HG02938 (cell line): ENCODE results near the gene TSPAN5.
"Not testable (repeated sequence)": the region's sequence is repeated elsewhere in the genome, so short reads cannot be mapped to it uniquely, and the experiment has no call there.

ENCODE experiments used
- ATAC-seq: cut with Tn5 transposase; IDR thresholded peaks from one replicate; pipeline ENCODE4 v1.9.1; 2021; ENCODE audit warnings: mild to moderate bottlenecking, moderate library complexity; ENCODE audit not compliant: unreplicated experiment

The TSPAN5 gene

DNA sequence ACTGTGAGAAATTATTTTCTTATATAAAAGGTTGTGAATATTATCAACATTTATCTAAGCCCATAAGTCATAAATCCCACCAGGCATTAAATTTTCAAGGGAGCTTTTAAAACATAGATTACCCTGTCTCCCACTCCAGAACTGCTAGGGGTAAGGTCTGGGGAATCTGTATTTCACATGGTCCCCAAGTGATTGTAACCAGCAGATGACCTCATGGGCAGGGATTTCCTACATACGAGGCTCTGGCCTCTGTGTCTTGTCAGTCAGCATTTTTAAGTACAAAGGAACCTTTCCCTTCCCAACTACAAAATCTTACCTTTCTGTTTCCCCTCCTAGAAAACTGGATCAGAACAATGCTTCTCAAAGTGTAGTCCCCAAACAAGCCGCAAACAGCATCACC is 188.6 kb downstream of the TSPAN5 start:
- ATAC-seq: no peak

- ATAC-seq: no peak
Measured at GRCh38 chr4:98468709-98469108, 189.7 kb downstream of the TSPAN5 start.

GRCh38 chr4:98467627-98468072 is 190.8 kb downstream of the TSPAN5 start:
- ATAC-seq: peak; percentile 97

DNA sequence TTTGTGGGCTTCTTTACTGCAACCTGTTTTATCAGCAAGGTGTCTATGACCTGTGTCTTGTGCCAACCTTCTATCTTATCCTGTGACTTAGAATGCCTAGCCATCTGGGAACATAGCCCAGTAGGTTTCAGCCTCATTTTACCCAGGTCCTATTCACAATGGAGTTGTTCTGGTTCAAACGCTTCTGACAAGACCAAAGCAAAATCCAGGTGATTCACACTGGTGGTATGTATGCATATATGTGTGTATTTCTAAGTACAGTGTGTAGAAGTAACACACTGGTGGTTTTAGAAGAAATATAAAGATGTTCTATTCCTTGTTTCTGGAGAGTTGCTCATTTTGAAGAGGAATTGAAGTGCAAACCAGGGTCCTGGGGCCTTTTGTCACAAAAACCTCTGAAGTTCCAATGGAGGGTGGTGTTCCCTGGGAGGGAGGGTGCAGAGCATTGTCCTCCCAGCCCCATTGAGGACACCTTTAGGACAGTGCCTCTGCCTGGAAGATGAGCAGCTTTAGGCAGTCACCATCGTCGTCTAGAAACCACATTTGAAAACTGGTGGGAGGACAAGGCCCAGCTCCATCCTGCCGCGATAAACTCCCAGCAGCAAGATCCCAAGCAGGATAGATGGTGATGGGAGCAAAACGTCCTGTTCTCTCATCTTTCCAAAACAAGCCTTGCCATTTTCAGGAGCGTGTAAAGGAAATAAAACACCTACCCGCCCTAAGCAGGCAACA is 191.4 kb downstream of the TSPAN5 start:
- ATAC-seq: no peak

- ATAC-seq: no peak
Measured at GRCh38 chr4:98462487-98462886, 195.9 kb downstream of the TSPAN5 start.

DNA sequence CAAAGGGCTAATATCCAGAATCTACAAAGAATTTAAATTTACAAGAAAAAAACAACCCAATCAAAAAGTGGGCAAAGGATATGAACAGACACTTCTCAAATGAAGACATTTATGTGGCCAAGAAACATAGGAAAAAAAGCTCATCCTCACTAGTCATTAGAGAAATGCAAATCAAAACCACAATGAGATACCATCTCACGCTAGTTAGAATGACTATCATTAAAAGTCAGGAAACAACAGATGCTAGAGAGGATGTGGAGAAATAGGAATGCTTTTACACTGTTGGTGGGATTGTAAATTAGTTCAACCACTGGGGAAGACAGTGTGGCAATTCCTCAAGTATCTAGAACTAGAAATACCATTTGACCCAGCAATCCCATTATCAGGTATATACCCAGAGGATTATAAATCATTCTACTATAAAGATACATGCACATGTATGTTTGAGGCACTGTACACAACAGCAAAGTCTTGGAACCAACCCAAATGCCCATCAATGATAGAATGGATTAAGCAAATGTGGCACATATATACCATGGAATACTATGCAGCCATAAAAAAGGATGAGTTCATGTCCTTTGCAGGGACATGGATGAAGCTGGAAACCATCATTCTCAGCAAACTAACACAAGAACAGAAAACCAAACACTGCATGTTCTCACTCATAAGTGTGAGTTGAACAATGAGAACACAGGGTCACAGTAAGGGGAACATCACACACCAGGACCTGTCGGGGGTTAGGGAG is 197.1 kb downstream of the TSPAN5 start:
- ATAC-seq: not testable (repeated sequence)

GRCh38 chr4:98457422-98457821 is 201.0 kb downstream of the TSPAN5 start:
- ATAC-seq: not testable (repeated sequence)

- no peak for ATAC-seq
Measured at GRCh38 chr4:98452091-98452490, 206.3 kb downstream of the TSPAN5 start.

GRCh38 chr4:98448908-98449307 is 209.5 kb downstream of the TSPAN5 start:
- no peak for ATAC-seq

GRCh38 chr4:98447648-98448047 is 210.8 kb downstream of the TSPAN5 start:
- no peak for ATAC-seq

DNA sequence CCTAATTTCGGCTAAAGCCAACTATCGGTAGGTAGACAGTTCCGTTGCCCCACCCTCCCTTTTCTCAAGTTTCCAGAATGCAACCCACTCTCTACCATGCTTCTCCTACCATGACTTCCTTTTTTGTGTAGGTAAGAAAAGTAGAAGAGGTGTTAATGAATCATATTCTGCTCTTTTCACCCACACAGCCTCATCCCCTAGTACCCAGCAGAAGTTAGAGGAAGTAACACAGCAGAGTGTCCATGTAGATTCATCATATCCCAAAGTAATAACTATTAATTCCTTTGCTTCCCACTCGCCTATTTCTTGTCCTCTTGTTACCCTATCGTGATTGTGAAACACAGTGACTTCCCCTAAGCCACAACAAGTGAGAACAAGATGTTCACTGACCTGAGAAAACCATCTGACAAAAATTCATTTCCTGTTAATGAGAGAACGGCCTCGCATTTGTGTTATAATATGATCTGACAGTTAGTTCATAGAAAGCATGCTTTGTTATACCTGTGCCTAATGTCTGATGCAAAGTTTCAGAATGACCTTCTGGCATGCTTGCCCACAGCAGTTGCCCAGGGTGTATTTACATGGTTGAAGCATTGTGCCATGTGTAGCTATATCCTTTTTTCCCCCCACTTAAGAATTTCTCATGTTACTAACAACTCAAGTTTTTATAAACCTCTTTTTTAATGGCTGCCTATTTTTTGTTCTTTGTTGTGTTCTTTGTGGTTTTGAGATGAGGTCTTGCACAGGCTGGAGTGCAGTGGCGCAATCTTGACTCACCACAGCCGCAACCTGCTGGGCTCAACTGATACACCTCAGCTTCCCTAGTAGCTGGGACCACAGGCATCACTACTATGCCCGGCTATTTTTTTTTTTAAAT is 211.7 kb downstream of the TSPAN5 start:
- ATAC-seq: peak; percentile 66

DNA sequence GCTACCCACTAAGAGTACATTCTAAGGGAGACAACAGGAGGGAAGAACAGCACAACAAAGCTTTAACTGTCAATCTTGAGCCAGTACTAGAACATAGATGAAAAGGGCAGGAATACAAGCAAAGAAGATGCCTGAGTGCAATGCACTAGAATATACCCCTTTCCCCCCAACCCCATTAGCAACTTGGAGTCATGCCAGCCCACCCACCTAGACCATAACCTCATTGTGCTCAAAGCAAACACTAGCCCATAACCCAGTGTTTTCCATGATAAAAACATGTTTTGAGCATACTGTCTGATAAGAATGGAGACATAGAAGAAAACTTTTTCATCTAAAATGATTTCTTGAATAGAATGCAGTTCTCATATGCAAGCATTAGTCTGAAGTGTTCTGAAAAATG is 214.0 kb downstream of the TSPAN5 start:
- no peak for ATAC-seq

GRCh38 chr4:98434816-98435215 is 223.6 kb downstream of the TSPAN5 start:
- no peak for ATAC-seq

DNA sequence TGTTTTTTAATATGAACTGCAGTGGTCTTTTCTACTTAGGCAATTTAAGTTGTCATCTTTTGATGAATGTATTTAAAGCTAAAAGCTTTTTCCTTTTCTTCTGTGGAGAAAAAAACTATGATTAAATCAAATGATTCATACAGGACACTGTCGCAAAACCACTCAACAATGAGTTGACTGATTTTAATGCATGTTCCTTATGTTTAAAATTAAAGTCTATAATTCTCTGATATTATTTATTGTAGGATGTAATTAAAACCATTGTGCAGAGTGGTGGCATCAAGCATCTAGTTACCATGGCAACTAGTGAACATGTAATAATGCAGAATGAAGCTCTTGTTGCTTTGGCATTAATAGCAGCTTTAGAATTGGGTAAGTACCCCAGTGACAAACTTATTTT is 224.7 kb downstream of the TSPAN5 start:
- ATAC-seq: no peak

DNA sequence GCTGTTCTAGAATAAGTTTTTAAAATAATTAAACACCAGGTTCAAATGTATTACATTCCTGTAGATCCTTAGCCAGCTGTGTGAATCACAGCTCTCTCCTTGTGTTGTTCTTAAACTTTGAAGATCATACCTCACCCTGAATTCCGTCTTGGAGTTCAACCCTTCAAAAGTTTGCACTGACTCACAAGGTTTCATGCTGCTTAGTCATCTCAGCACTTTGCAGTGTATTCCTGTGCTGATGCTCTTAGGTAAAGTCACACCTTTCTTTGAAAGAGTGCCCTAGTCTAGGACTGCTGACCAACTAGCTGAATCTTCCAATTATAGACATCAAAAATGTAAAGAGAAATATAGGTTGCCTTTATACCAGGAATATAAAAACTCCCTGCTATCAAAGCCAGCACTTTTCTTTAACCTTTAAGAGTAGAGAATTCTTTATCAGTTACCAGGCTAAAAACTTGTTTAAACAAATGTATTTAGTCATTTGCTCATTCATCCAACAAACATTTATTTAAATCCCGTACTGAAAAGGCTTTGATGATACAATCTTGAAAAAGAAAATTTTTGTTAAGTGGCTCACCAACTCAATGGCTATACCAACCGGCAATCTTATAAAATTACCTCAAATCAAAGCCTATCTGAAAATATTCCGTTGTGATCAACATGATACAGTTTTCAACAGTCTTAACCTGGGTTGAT is 227.6 kb downstream of the TSPAN5 start:
- no peak for ATAC-seq

GRCh38 chr4:98423009-98423408 is 235.4 kb downstream of the TSPAN5 start:
- no peak for ATAC-seq

DNA sequence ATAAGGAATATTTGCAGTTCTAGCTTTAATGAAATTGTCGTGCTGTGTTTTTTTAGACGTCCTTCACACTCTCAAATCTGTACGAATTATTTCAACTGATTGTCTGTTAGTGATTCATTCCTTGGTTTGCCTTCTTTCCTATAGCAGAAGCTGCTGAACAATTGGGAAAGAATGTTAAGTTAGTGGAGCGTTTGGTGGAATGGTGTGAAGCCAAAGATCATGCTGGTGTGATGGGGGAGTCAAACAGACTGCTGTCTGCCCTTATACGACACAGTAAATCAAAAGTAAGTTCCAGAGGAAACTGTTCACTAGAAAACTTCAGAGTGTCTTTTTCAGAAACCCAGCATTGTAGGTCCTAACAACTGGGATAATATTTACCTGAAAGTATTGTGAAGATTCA is 237.3 kb downstream of the TSPAN5 start:
- no peak for ATAC-seq
